Measurements from ENCODE around the gene TCF4. TPM values are rescaled to one million over a fixed set of nuclear protein-coding genes. Genes with fewer than 3 reads are reported as not detected.

The TCF4 gene
- total and polyA plus RNA-seq, 7 donors: 8.6 to 68.9 (median 36.8) TPM

DNA sequence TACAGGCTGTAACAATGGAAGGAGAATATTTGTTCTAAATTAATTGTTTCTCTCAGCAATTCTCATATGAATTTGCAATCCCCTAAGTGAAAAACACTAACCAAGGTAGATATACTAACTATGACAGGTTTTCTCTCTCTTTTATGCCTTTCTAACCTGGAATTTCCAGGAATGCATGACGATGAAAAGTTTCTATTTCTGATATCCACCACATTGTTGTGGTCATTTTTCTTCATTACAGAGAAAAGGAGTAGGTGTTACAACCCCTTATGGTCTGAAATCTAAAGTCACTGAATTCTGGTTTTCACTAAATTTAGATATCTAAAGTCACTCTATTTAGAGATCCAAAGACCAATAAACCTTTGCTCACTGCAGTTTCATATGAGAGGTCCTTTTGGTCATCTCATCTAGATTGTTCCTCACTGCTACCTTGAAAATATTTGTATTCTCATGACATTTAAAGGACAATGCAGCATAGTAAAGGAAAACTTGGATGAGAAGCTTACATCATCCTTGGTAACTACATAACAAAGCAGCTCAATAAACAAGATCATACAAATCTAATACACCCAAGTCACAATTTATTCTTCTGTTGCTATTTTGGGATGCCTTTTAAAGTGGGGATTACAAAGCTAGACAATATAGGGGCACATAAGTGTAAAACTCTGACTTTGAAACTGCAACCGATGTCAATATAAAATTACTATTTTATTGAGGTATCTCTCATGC lies 85.8 kb downstream of the TCF4 start:
- Histone ChIP-seq H3K4me3 (no peak overlapping the region), H3K9me3 (no peaks in the 10 kb centered on the region), H3K4me1 (peaks cover 30% of the 10 kb centered on the region), H3K36me3 (ENCODE audit: insufficient read depth in 1 of 2, low read depth in 1 of 2) (no peaks in the 10 kb centered on the region), H3K27me3 (ENCODE audit: insufficient read depth in 3 of 3, low read length in 2 of 3) (no peaks in the 10 kb centered on the region), H3K27ac (peak overlapping the region; percentile 39)
- intact Hi-C loops (cut with DNase I): no loop called here
- WGBS, 3 donors: 68 to 82% (median 68%) methylated on average over 2 of the region's 2 CpGs
- DNase-seq (no peak), ATAC-seq (no peak)
- TF ChIP-seq, protein P1, sequence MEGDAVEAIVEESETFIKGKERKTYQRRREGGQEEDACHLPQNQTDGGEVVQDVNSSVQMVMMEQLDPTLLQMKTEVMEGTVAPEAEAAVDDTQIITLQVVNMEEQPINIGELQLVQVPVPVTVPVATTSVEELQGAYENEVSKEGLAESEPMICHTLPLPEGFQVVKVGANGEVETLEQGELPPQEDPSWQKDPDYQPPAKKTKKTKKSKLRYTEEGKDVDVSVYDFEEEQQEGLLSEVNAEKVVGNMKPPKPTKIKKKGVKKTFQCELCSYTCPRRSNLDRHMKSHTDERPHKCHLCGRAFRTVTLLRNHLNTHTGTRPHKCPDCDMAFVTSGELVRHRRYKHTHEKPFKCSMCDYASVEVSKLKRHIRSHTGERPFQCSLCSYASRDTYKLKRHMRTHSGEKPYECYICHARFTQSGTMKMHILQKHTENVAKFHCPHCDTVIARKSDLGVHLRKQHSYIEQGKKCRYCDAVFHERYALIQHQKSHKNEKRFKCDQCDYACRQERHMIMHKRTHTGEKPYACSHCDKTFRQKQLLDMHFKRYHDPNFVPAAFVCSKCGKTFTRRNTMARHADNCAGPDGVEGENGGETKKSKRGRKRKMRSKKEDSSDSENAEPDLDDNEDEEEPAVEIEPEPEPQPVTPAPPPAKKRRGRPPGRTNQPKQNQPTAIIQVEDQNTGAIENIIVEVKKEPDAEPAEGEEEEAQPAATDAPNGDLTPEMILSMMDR (IDR thresholded peaks at IDR 0.05): no peak

DNA sequence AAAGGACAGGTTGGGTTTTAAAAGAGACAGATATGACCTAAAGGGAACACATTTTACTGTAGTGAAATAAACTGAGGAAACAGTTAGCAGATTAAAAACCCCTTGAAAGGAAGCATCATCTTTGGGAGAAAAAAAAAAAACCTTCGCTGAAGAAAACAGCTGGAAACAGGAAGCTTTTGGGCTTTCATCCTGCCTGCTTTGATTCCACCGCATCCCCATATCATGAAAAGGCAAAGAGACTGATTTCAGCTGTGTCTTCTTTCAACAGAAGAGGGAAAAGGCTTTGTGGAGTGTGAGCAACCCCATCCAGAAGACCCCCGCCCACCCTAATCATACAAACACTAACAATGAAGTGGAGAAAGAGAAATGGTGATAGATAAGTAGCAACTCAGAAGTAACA lies 86.4 kb downstream of the TCF4 start:
- Histone ChIP-seq H3K4me1 (peaks cover 30% of the 10 kb centered on the region), H3K27ac (peak overlapping the region; percentile 39), H3K4me3 (no peak overlapping the region), H3K36me3 (ENCODE audit: insufficient read depth in 1 of 2, low read depth in 1 of 2) (no peaks in the 10 kb centered on the region), H3K9me3 (no peaks in the 10 kb centered on the region), H3K27me3 (ENCODE audit: insufficient read depth in 3 of 3, low read length in 2 of 3) (no peaks in the 10 kb centered on the region)
- no peak for ATAC-seq
- DNase-seq: no peak
- 55 to 64% (median 61%) methylated on average over 3 of the region's 3 CpGs for WGBS, 3 donors
- intact Hi-C loops (cut with DNase I): no loop called here
- TF ChIP-seq, protein P1 (IDR thresholded peaks at IDR 0.05): no peak

DNA sequence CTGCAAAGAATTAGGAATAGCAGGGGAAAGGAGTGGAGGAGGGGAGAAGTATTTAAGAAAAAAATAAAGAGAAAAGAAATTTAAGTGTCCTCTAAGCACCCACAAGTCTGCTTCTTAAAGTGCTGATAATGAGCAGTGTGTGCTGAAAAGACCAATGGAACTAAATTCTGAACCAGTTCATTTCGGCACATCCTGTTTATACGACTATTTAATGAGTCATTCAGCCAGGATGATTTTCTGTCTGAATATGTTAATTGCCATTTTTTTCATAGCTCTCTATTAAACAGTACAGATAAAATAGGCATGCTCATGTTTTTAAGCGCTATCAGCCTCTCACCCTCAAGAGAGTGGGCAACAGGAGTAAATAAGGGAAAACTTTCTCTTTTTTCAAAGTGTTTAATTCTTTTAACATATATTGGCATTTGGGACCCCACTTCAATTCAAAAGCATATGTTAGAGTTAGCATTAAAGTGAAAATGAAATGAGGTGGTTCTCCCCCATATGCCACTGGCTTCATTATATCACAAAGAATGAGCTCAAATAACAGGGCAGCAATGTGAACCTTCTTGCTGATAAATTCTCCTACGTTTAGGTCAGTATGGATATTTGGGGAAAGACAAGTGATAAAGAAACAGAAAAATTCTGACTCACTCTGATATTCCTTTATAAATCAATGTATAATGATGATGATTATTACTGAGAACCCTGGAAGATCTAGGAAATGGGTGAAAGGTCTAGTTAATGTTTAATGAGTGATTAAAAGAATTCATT lies 87.5 kb downstream of the TCF4 start:
- 45 to 55% (median 50%) methylated on average over 4 of the region's 4 CpGs for WGBS, 3 donors
- Histone ChIP-seq H3K36me3 (ENCODE audit: insufficient read depth in 1 of 2, low read depth in 1 of 2) (no peaks in the 10 kb centered on the region), H3K27me3 (ENCODE audit: insufficient read depth in 3 of 3, low read length in 2 of 3) (no peaks in the 10 kb centered on the region), H3K4me3 (no peak overlapping the region), H3K9me3 (no peaks in the 10 kb centered on the region), H3K4me1 (peaks cover 30% of the 10 kb centered on the region), H3K27ac (peak overlapping the region; percentile 40)
- intact Hi-C loops (cut with DNase I): no loop called here
- TF ChIP-seq, protein P1 (IDR thresholded peaks at IDR 0.05): no peak
- peak in 2 of 4 donors; percentile 37 to 53 for ATAC-seq
- DNase-seq: no peak

DNA sequence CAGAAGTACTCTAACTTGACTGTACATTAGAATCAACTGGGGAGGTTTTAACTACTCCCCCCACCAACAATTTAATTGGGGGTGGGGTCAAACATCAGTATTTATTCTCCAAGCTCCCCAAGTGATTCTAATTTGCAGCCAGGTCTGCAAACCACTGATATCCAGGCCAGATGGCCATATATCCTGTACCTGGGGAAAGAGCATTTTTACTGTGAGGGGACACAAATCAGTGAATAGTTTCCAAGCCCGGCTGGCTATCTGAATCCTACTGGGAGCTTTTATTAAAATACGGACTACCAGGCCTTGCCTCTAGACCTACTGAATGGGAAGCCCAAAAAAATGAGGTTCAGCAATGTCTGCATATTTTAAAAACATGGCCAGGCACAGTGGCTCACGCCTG lies 88.5 kb downstream of the TCF4 start:
- intact Hi-C loops (cut with DNase I): no loop called here
- H3K36me3 ChIP-seq (ENCODE audit: insufficient read depth in 1 of 2, low read depth in 1 of 2): no peaks in the 10 kb centered on the region
- TF ChIP-seq, protein P1 (IDR thresholded peaks at IDR 0.05): no peak
- no peaks in the 10 kb centered on the region for H3K9me3 ChIP-seq
- DNase-seq (no peak), ATAC-seq (no peak)
- peaks cover 30% of the 10 kb centered on the region for H3K4me1 ChIP-seq
- H3K27ac ChIP-seq: peak overlapping the region; percentile 40
- H3K4me3 ChIP-seq: no peak overlapping the region
- 83 to 86% (median 86%) methylated on average over 3 of the region's 3 CpGs for WGBS, 3 donors
- no peaks in the 10 kb centered on the region for H3K27me3 ChIP-seq (ENCODE audit: insufficient read depth in 3 of 3, low read length in 2 of 3)

All from psoas muscle (tissue), 8 donors.